ENCODE measurements around the gene HELZ2.

DNA sequence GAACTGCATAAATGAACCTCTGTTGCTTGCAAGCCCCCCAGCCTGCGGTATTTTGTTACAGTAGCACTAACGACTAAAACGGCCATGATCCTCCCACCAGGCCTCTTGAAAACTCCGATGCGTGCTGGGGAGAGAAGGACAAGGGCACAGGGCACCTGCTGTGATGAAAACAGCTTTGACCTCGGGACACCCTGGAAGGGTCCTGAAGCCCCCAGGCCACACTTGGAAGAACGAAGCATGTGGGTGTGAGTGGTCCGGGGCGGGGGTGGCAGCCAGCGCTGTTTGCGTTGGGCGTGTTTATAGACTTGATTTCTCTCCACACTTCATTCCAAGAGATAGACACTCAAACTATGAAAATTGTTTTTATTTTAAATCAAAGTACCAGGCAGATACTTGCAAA, 13.2 kb upstream of the HELZ2 start:
- TF ChIP-seq ZNF776 (tag by site-specific recombination; IDR thresholded peaks at IDR 0.05; ENCODE audit: borderline replicate concordance) (no peak), ZNF146 (tag by site-specific recombination; IDR thresholded peaks at IDR 0.05) (no peak), ZNF354C (tag by site-specific recombination; IDR thresholded peaks at IDR 0.05; ENCODE audit: borderline replicate concordance, low read depth) (no peak), ZNF266 (tag by site-specific recombination; IDR thresholded peaks at IDR 0.05; ENCODE audit: low read depth) (no peak), ZNF335 (tag by site-specific recombination; conservative IDR thresholded peaks at IDR 0.05) (no peak), ZNF600 (tag by site-specific recombination; IDR thresholded peaks at IDR 0.05) (no peak), ZNF558 (tag by site-specific recombination; IDR thresholded peaks at IDR 0.05) (no peak), ZEB2 (tag by site-specific recombination; IDR thresholded peaks at IDR 0.05) (no peak), ZNF274 (IDR thresholded peaks at IDR 0.05; ENCODE audit: low read length) (no peak), ZNF274 (tag by site-specific recombination; IDR thresholded peaks at IDR 0.05; ENCODE audit: borderline replicate concordance) (no peak)
- TF ChIP-seq, protein P1, sequence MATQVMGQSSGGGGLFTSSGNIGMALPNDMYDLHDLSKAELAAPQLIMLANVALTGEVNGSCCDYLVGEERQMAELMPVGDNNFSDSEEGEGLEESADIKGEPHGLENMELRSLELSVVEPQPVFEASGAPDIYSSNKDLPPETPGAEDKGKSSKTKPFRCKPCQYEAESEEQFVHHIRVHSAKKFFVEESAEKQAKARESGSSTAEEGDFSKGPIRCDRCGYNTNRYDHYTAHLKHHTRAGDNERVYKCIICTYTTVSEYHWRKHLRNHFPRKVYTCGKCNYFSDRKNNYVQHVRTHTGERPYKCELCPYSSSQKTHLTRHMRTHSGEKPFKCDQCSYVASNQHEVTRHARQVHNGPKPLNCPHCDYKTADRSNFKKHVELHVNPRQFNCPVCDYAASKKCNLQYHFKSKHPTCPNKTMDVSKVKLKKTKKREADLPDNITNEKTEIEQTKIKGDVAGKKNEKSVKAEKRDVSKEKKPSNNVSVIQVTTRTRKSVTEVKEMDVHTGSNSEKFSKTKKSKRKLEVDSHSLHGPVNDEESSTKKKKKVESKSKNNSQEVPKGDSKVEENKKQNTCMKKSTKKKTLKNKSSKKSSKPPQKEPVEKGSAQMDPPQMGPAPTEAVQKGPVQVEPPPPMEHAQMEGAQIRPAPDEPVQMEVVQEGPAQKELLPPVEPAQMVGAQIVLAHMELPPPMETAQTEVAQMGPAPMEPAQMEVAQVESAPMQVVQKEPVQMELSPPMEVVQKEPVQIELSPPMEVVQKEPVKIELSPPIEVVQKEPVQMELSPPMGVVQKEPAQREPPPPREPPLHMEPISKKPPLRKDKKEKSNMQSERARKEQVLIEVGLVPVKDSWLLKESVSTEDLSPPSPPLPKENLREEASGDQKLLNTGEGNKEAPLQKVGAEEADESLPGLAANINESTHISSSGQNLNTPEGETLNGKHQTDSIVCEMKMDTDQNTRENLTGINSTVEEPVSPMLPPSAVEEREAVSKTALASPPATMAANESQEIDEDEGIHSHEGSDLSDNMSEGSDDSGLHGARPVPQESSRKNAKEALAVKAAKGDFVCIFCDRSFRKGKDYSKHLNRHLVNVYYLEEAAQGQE (tag by site-specific recombination; IDR thresholded peaks at IDR 0.05), result no peak
- TF ChIP-seq, protein P2, sequence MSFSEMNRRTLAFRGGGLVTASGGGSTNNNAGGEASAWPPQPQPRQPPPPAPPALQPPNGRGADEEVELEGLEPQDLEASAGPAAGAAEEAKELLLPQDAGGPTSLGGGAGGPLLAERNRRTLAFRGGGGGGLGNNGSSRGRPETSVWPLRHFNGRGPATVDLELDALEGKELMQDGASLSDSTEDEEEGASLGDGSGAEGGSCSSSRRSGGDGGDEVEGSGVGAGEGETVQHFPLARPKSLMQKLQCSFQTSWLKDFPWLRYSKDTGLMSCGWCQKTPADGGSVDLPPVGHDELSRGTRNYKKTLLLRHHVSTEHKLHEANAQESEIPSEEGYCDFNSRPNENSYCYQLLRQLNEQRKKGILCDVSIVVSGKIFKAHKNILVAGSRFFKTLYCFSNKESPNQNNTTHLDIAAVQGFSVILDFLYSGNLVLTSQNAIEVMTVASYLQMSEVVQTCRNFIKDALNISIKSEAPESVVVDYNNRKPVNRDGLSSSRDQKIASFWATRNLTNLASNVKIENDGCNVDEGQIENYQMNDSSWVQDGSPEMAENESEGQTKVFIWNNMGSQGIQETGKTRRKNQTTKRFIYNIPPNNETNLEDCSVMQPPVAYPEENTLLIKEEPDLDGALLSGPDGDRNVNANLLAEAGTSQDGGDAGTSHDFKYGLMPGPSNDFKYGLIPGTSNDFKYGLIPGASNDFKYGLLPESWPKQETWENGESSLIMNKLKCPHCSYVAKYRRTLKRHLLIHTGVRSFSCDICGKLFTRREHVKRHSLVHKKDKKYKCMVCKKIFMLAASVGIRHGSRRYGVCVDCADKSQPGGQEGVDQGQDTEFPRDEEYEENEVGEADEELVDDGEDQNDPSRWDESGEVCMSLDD (tag by site-specific recombination; IDR thresholded peaks at IDR 0.05), result no peak
- TF ChIP-seq, protein P3, sequence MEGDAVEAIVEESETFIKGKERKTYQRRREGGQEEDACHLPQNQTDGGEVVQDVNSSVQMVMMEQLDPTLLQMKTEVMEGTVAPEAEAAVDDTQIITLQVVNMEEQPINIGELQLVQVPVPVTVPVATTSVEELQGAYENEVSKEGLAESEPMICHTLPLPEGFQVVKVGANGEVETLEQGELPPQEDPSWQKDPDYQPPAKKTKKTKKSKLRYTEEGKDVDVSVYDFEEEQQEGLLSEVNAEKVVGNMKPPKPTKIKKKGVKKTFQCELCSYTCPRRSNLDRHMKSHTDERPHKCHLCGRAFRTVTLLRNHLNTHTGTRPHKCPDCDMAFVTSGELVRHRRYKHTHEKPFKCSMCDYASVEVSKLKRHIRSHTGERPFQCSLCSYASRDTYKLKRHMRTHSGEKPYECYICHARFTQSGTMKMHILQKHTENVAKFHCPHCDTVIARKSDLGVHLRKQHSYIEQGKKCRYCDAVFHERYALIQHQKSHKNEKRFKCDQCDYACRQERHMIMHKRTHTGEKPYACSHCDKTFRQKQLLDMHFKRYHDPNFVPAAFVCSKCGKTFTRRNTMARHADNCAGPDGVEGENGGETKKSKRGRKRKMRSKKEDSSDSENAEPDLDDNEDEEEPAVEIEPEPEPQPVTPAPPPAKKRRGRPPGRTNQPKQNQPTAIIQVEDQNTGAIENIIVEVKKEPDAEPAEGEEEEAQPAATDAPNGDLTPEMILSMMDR (tag by site-specific recombination; IDR thresholded peaks at IDR 0.05), result no peak
- TF ChIP-seq, protein P4, sequence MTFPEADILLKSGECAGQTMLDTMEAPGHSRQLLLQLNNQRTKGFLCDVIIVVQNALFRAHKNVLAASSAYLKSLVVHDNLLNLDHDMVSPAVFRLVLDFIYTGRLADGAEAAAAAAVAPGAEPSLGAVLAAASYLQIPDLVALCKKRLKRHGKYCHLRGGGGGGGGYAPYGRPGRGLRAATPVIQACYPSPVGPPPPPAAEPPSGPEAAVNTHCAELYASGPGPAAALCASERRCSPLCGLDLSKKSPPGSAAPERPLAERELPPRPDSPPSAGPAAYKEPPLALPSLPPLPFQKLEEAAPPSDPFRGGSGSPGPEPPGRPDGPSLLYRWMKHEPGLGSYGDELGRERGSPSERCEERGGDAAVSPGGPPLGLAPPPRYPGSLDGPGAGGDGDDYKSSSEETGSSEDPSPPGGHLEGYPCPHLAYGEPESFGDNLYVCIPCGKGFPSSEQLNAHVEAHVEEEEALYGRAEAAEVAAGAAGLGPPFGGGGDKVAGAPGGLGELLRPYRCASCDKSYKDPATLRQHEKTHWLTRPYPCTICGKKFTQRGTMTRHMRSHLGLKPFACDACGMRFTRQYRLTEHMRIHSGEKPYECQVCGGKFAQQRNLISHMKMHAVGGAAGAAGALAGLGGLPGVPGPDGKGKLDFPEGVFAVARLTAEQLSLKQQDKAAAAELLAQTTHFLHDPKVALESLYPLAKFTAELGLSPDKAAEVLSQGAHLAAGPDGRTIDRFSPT (tag by site-specific recombination; IDR thresholded peaks at IDR 0.05), result no peak
- TF ChIP-seq, protein P5, sequence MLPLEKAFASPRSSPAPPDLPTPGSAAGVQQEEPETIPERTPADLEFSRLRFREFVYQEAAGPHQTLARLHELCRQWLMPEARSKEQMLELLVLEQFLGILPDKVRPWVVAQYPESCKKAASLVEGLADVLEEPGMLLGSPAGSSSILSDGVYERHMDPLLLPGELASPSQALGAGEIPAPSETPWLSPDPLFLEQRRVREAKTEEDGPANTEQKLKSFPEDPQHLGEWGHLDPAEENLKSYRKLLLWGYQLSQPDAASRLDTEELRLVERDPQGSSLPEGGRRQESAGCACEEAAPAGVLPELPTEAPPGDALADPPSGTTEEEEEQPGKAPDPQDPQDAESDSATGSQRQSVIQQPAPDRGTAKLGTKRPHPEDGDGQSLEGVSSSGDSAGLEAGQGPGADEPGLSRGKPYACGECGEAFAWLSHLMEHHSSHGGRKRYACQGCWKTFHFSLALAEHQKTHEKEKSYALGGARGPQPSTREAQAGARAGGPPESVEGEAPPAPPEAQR (tag by site-specific recombination; IDR thresholded peaks at IDR 0.05), result no peak

All from HEK293 (cell line).